WTC11 (cell line): Measurements from ENCODE around the gene LARP4B. TPM values are rescaled to one million over a fixed set of nuclear protein-coding genes. Genes with fewer than 3 reads are reported as not detected.
A peak's percentile ranks its signal among the peaks of the same experiment; 100 is the strongest.

ENCODE experiments used
- ATAC-seq: fragments of 200-7000 bp; cut with Tn5 transposase; 2 replicates; pipeline ENCODE4 v1.10.0; 2021; ENCODE audit warnings: mild to moderate bottlenecking, moderate library complexity
- CTCF ChIA-PET: fragments of 300-600 bp; sonication (Branson Sonifier 250); formaldehyde crosslinking; loops from one replicate; lab custom pipeline; 2021; ENCODE audit warnings: antibody characterized with exemption; lab: Charles Lee
- POLR2A ChIA-PET: fragments of 350-600 bp; sonication (Branson Sonifier 250); formaldehyde crosslinking; loops from one replicate; lab custom pipeline; 2021; ENCODE audit warnings: antibody characterized with exemption; lab: Charles Lee
- DNase-seq: peaks from one replicate; pipeline ENCODE4 v3.0.0; 2021; ENCODE audit warnings: low spot score
- H3K27ac Mint-ChIP-seq: 2 replicates; pipeline ENCODE4 v1.8.0; 2021; ENCODE audit warnings: mixed read lengths
- H3K27me3 Mint-ChIP-seq: 2 replicates; pipeline ENCODE4 v1.8.0; 2021; ENCODE audit warnings: low read depth, mild to moderate bottlenecking, moderate library complexity, mixed read lengths
- H3K36me3 Mint-ChIP-seq: 2 replicates; pipeline ENCODE4 v1.8.0; 2021; ENCODE audit warnings: mixed read lengths
- H3K4me1 Mint-ChIP-seq: 2 replicates; pipeline ENCODE4 v1.8.0; 2022; ENCODE audit warnings: mixed read lengths
- H3K4me3 Mint-ChIP-seq: 2 replicates; pipeline ENCODE4 v1.8.0; 2021; ENCODE audit warnings: mild to moderate bottlenecking, moderate library complexity, mixed read lengths
- H3K9me3 Mint-ChIP-seq: 2 replicates; pipeline ENCODE4 v1.8.0; 2021; ENCODE audit warnings: mixed read lengths
- AFF4 ChIP-seq: sonication (generic); formaldehyde crosslinking; IDR thresholded peaks from 2 replicates; pipeline ENCODE4 v1.8.1; 2023; ENCODE audit warnings: mild to moderate bottlenecking, missing genetic modification reagents, borderline replicate concordance
- ELF4 ChIP-seq: sonication (generic); formaldehyde crosslinking; IDR thresholded peaks from 2 replicates; pipeline ENCODE4 v1.8.1; 2022; ENCODE audit warnings: low read depth, mild to moderate bottlenecking, moderate library complexity, missing genetic modification reagents
- GABPB1 ChIP-seq: sonication (generic); formaldehyde crosslinking; IDR thresholded peaks from 2 replicates; pipeline ENCODE4 v1.8.1; 2023; ENCODE audit warnings: mild to moderate bottlenecking, missing genetic modification reagents
- GTF2I ChIP-seq: fragments of 250-450 bp; sonication (Bioruptor Pico); conservative IDR thresholded peaks from 2 replicates; pipeline ENCODE4 v1.4.0; 2021; ENCODE audit warnings: mild to moderate bottlenecking
- HMGXB4 ChIP-seq: sonication (generic); formaldehyde crosslinking; IDR thresholded peaks from 2 replicates; pipeline ENCODE4 v1.8.1; 2023; ENCODE audit warnings: mild to moderate bottlenecking, moderate library complexity, missing genetic modification reagents
- IRF1 ChIP-seq: sonication (generic); formaldehyde crosslinking; IDR thresholded peaks from 2 replicates; pipeline ENCODE4 v1.8.0; 2023; ENCODE audit warnings: missing genetic modification reagents
- JAZF1 ChIP-seq: fragments of 250-450 bp; sonication (Bioruptor Pico); IDR thresholded peaks from 2 replicates; pipeline ENCODE4 v1.9.0; 2021; ENCODE audit warnings: moderate library complexity, mild to moderate bottlenecking, inconsistent platforms
- OVOL2 ChIP-seq: fragments of 250-450 bp; sonication (Bioruptor Pico); IDR thresholded peaks from 2 replicates; pipeline ENCODE4 v1.9.0; 2021; ENCODE audit warnings: mild to moderate bottlenecking, borderline replicate concordance
- ZNF219 ChIP-seq: sonication (generic); formaldehyde crosslinking; IDR thresholded peaks from 2 replicates; pipeline ENCODE4 v1.8.0; 2023; ENCODE audit warnings: missing genetic modification reagents, mild to moderate bottlenecking, borderline replicate concordance
- ZNF232 ChIP-seq: sonication (generic); formaldehyde crosslinking; IDR thresholded peaks from 2 replicates; pipeline ENCODE4 v1.8.0; 2022; ENCODE audit warnings: mild to moderate bottlenecking, missing genetic modification reagents
- ZNF263 ChIP-seq: sonication (generic); formaldehyde crosslinking; IDR thresholded peaks from 2 replicates; pipeline ENCODE4 v1.8.1; 2022; ENCODE audit warnings: low read depth, mild to moderate bottlenecking, moderate library complexity, missing genetic modification reagents
- ZNF317 ChIP-seq: sonication (generic); formaldehyde crosslinking; IDR thresholded peaks from 2 replicates; pipeline ENCODE4 v1.8.1; 2023; ENCODE audit warnings: low read depth, mild to moderate bottlenecking, moderate library complexity, missing genetic modification reagents, borderline replicate concordance
- ZNF512 ChIP-seq: sonication (generic); formaldehyde crosslinking; IDR thresholded peaks from 2 replicates; pipeline ENCODE4 v1.8.1; 2022; ENCODE audit warnings: missing genetic modification reagents, borderline replicate concordance
- ZNF671 ChIP-seq: fragments of 250-450 bp; sonication (Bioruptor Pico); IDR thresholded peaks from 2 replicates; pipeline ENCODE4 v1.8.0; 2021; ENCODE audit warnings: mild to moderate bottlenecking
- total RNA-seq: library from RNA; stranded (reverse); gene quantifications from 3 replicates; pipeline ENCODE4 v1.2.3, GENCODE V29; 2021
- TF ChIP-seq, protein P1 (sequence below): fragments of 250-450 bp; sonication (Bioruptor Pico); IDR thresholded peaks from 2 replicates; pipeline ENCODE4 v1.9.0; 2021; ENCODE audit warnings: moderate library complexity, mild to moderate bottlenecking, inconsistent platforms, borderline replicate concordance
- TF ChIP-seq, protein P2 (sequence below): sonication (generic); formaldehyde crosslinking; IDR thresholded peaks from 2 replicates; pipeline ENCODE4 v1.8.0; 2022; ENCODE audit warnings: mild to moderate bottlenecking, missing genetic modification reagents
- TF ChIP-seq, protein P3 (sequence below): sonication (generic); formaldehyde crosslinking; IDR thresholded peaks from 2 replicates; pipeline ENCODE4 v1.8.1; 2023; ENCODE audit warnings: mild to moderate bottlenecking, missing genetic modification reagents
- TF ChIP-seq, protein P4 (sequence below): sonication (generic); formaldehyde crosslinking; IDR thresholded peaks from 2 replicates; pipeline ENCODE4 v1.8.1; 2022; ENCODE audit warnings: low read depth, missing genetic modification reagents, borderline replicate concordance
- TF ChIP-seq, protein P5 (sequence below): sonication (generic); formaldehyde crosslinking; IDR thresholded peaks from 2 replicates; pipeline ENCODE4 v1.8.1; 2023; ENCODE audit warnings: mild to moderate bottlenecking, missing genetic modification reagents, moderate library complexity

LARP4B gene
- total RNA-seq, 1 experiment from 2014 or later, result 87.1 TPM

DNA sequence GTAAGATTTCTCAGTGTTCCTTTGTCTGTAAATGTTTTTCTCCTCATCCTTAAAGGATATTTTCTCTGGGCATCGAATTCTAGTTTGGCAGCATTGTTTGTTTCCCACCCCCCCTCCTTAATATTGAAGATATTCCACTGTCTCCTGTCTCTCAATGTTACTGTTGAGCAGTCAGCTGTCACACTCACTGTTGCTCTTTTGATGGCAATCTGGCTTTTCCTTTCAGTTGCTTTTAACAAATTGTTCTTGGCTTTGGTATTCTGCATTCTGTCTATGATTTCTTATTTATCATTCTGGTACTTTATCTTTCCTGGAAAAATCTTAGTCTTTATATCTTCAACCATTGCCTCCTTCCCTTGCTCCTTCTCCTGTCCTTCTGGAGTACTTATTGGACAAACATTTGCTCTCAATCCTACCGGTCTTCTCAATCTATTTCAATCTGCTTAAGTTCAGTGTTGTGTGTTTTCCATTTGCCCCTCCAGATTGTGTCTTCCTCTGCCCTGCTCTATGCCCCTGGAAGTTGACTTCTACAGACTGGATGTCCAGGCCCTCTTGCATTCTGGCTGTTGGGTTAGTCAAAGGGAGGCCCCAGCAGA is 47.4 kb upstream of the LARP4B start:
- TF ChIP-seq GTF2I (CRISPR knock-in tag), result no peak
- peak; percentile 98 for TF ChIP-seq ZNF317 (CRISPR knock-in tag)
- TF ChIP-seq IRF1 (CRISPR knock-in tag), result no peak
- TF ChIP-seq, protein P1, sequence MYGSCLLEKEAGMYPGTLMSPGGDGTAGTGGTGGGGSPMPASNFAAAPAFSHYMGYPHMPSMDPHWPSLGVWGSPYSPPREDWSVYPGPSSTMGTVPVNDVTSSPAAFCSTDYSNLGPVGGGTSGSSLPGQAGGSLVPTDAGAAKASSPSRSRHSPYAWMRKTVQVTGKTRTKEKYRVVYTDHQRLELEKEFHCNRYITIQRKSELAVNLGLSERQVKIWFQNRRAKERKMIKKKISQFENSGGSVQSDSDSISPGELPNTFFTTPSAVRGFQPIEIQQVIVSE (CRISPR knock-in tag), result no peak
- TF ChIP-seq, all 79 proteins: peak for 1
- ATAC-seq, result no peak
- CTCF ChIA-PET, result no interaction called here
- Mint-ChIP-seq H3K27me3 (peaks cover 9% of the 10 kb centered on the region), H3K4me1 (no peaks in the 10 kb centered on the region), H3K9me3 (peaks cover 48% of the 10 kb centered on the region), H3K27ac (no peak overlapping the region), H3K4me3 (no peak overlapping the region), H3K36me3 (peaks cover 35% of the 10 kb centered on the region)
- DNase-seq, result no peak
- POLR2A ChIA-PET, result no interaction called here

GRCh38 chr10:976316-976715 is 44.8 kb upstream of the LARP4B start:
- ATAC-seq (no peak), DNase-seq (no peak)
- peaks cover 15% of the 10 kb centered on the region for H3K27me3 Mint-ChIP-seq
- peaks cover 52% of the 10 kb centered on the region for H3K9me3 Mint-ChIP-seq
- POLR2A ChIA-PET, result no interaction called here
- H3K4me3 Mint-ChIP-seq, result no peak overlapping the region
- no peak overlapping the region for H3K27ac Mint-ChIP-seq
- H3K4me1 Mint-ChIP-seq, result no peaks in the 10 kb centered on the region
- H3K36me3 Mint-ChIP-seq, result peaks cover 38% of the 10 kb centered on the region
- CTCF ChIA-PET, result no interaction called here
- TF ChIP-seq ZNF232 (no peak), HMGXB4 (CRISPR knock-in tag) (no peak), ZNF512 (CRISPR knock-in tag) (no peak), ZNF671 (CRISPR knock-in tag) (no peak), GABPB1 (no peak), ELF4 (CRISPR knock-in tag) (no peak), ZNF219 (CRISPR knock-in tag) (no peak), OVOL2 (no peak), JAZF1 (CRISPR knock-in tag) (no peak), ZNF263 (CRISPR knock-in tag) (no peak), AFF4 (CRISPR knock-in tag) (no peak)
- TF ChIP-seq, protein P1 (CRISPR knock-in tag), result no peak
- TF ChIP-seq, protein P2, sequence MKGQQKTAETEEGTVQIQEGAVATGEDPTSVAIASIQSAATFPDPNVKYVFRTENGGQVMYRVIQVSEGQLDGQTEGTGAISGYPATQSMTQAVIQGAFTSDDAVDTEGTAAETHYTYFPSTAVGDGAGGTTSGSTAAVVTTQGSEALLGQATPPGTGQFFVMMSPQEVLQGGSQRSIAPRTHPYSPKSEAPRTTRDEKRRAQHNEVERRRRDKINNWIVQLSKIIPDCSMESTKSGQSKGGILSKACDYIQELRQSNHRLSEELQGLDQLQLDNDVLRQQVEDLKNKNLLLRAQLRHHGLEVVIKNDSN (CRISPR knock-in tag), result no peak
- TF ChIP-seq, protein P3, sequence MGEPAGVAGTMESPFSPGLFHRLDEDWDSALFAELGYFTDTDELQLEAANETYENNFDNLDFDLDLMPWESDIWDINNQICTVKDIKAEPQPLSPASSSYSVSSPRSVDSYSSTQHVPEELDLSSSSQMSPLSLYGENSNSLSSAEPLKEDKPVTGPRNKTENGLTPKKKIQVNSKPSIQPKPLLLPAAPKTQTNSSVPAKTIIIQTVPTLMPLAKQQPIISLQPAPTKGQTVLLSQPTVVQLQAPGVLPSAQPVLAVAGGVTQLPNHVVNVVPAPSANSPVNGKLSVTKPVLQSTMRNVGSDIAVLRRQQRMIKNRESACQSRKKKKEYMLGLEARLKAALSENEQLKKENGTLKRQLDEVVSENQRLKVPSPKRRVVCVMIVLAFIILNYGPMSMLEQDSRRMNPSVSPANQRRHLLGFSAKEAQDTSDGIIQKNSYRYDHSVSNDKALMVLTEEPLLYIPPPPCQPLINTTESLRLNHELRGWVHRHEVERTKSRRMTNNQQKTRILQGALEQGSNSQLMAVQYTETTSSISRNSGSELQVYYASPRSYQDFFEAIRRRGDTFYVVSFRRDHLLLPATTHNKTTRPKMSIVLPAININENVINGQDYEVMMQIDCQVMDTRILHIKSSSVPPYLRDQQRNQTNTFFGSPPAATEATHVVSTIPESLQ (CRISPR knock-in tag), result no peak
- TF ChIP-seq, protein P4, sequence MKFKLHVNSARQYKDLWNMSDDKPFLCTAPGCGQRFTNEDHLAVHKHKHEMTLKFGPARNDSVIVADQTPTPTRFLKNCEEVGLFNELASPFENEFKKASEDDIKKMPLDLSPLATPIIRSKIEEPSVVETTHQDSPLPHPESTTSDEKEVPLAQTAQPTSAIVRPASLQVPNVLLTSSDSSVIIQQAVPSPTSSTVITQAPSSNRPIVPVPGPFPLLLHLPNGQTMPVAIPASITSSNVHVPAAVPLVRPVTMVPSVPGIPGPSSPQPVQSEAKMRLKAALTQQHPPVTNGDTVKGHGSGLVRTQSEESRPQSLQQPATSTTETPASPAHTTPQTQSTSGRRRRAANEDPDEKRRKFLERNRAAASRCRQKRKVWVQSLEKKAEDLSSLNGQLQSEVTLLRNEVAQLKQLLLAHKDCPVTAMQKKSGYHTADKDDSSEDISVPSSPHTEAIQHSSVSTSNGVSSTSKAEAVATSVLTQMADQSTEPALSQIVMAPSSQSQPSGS (CRISPR knock-in tag), result no peak
- TF ChIP-seq, protein P5, sequence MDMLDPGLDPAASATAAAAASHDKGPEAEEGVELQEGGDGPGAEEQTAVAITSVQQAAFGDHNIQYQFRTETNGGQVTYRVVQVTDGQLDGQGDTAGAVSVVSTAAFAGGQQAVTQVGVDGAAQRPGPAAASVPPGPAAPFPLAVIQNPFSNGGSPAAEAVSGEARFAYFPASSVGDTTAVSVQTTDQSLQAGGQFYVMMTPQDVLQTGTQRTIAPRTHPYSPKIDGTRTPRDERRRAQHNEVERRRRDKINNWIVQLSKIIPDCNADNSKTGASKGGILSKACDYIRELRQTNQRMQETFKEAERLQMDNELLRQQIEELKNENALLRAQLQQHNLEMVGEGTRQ (CRISPR knock-in tag), result no peak
